Breast epithelium (tissue), 4 donors: ENCODE measurements around the gene AIDA. TPM values are rescaled to one million over a fixed set of nuclear protein-coding genes. Genes with fewer than 3 reads are reported as not detected.
A peak's percentile ranks its signal among the peaks of the same experiment; 100 is the strongest.

ENCODE experiments used
- DNase-seq, 2 donors: peaks; one replicate each; pipeline ENCODE4 v3.0.0-alpha.2; 2019; ENCODE audit warnings: low spot score in 2 of 2
- H3K27ac ChIP-seq, 2 donors: fragments of 200-600 bp; sonication (generic) in 1 of 2; one replicate each; pipeline ENCODE4 v1.5.1; 2016 to 2019; ENCODE audit warnings: mild to moderate bottlenecking in 1 of 2
- H3K27me3 ChIP-seq, 2 donors: fragments of 200-600 bp; sonication (generic) in 1 of 2; one replicate each; pipeline versions ENCODE4 v1.5.1 to v1.6.0; 2017 to 2019; ENCODE audit warnings: control low read depth in 1 of 2, mild to moderate bottlenecking in 1 of 2
- H3K36me3 ChIP-seq: fragments of 200-600 bp; one replicate; pipeline ENCODE4 v1.5.1; 2019
- H3K4me1 ChIP-seq, 2 donors: fragments of 200-600 bp; sonication (generic); one replicate each; pipeline ENCODE4 v1.5.1; 2016 to 2019; ENCODE audit warnings: control low read depth in 1 of 2
- H3K4me3 ChIP-seq, 3 donors: fragments of 200-600 bp; sonication (generic); 1 replicate in 2 of 3; 2 replicates in 1 of 3; pipeline ENCODE4 v1.5.1; 2016 to 2019; ENCODE audit warnings: mild to moderate bottlenecking in 3 of 3, moderate library complexity in 2 of 3
- H3K9me3 ChIP-seq, 2 donors: fragments of 200-600 bp; sonication (generic) in 1 of 2; one replicate each; pipeline ENCODE4 v1.5.1; 2016 to 2019; ENCODE audit warnings: control low read depth in 1 of 2
- CTCF ChIP-seq, 3 donors: fragments of 450-650 bp; IDR thresholded peaks; one replicate each; pipeline ENCODE4 v1.5.1; 2016 to 2017; ENCODE audit warnings: antibody characterized with exemption in 3 of 3, mild to moderate bottlenecking in 3 of 3, moderate library complexity in 3 of 3
- POLR2A ChIP-seq: fragments of 450-650 bp; IDR thresholded peaks from one replicate; pipeline ENCODE4 v1.6.1; 2016; ENCODE audit warnings: antibody characterized with exemption, mild to moderate bottlenecking, moderate library complexity
- POLR2AphosphoS5 ChIP-seq, 3 donors: sonication (generic); formaldehyde crosslinking; IDR thresholded peaks; one replicate each; pipeline ENCODE4 v1.6.1; 2017; ENCODE audit warnings: antibody characterized with exemption in 3 of 3
- intact Hi-C: fragments of 100-400 bp; cut with DNase I; formaldehyde crosslinking; loops from one replicate; pipeline ENCODE4 v1.15.1; 2023; ENCODE audit warnings: low total_unique reads
- total RNA-seq, 3 donors: library from RNA; depleted of rRNA; stranded (reverse); fragments of >200 nt; gene quantifications; one replicate each; pipeline ENCODE4 v1.1.0, GENCODE V29; 2016

AIDA gene
- total RNA-seq, 3 donors from 2014 or later = 52.2 to 88.0 (median 58.3) TPM

- Histone ChIP-seq H3K27me3 (no peaks in the 10 kb centered on the region), H3K27ac (no peak overlapping the region), H3K4me1 (no peaks in the 10 kb centered on the region), H3K4me3 (no peak overlapping the region), H3K9me3 (no peaks in the 10 kb centered on the region), H3K36me3 (peaks cover 13% of the 10 kb centered on the region)
- intact Hi-C loops = loop anchor here (10.0 kb wide), 1 partner anchor 569 kb away; no protein-coding TSS in a partner anchor
- no peak for DNase-seq
- TF ChIP-seq CTCF (IDR thresholded peaks at IDR 0.05) (no peak), POLR2A (no peak), POLR2AphosphoS5 (IDR thresholded peaks at IDR 0.05) (no peak)
These were observed 59.0 kb downstream of the AIDA start for GRCh38 chr1:222653178-222653827.

DNA sequence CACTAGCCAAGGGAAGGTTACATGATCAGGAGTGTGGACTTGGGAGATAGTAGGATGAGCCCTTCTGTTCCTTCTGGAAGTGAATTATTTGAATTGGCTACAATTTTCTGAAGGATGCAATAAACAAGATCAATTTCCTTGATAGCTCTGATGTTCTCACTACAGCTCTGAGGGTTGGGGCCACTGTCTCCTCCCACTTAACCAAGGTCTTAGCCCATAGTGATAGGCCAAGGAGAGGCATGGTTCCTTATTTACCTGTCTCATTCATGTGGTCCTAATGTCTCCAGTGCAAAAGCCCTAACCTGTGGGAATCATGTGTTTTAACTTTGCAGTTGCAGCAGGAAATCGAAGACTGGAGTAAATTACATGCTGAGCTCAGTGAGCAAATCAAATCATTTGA lies 59.6 kb downstream of the AIDA start:
- TF ChIP-seq POLR2A (no peak), CTCF (IDR thresholded peaks at IDR 0.05) (no peak), POLR2AphosphoS5 (IDR thresholded peaks at IDR 0.05) (no peak)
- Histone ChIP-seq H3K27ac (no peak overlapping the region), H3K36me3 (peaks cover 10% of the 10 kb centered on the region), H3K4me3 (no peak overlapping the region), H3K9me3 (no peaks in the 10 kb centered on the region), H3K27me3 (no peaks in the 10 kb centered on the region), H3K4me1 (no peaks in the 10 kb centered on the region)
- intact Hi-C loops = loop anchor here (10.0 kb wide), 1 partner anchor 568 kb away; no protein-coding TSS in a partner anchor
- no peak for DNase-seq

DNA sequence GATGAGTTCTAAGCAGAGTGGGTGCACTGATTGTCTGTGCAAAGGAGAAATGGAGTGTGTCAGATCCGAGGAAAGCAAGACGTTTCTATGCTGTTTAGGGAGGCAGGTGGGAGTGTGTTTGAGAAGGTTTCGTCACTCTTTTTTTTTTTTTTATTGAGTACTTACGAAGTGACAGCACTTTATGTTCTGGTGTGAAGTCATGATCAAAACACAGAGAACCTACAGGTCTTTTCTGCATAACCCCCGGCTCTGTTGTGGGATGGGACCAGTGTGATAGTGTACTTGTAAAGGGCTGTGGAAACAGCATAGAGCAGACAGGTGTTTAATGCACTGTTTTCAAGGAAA lies 67.7 kb downstream of the AIDA start:
- H3K36me3 ChIP-seq = no peaks in the 10 kb centered on the region
- no peak for TF ChIP-seq POLR2AphosphoS5 (IDR thresholded peaks at IDR 0.05)
- no peak for TF ChIP-seq CTCF (IDR thresholded peaks at IDR 0.05)
- TF ChIP-seq POLR2A = no peak
- H3K4me3 ChIP-seq = peak overlapping the region; percentile 65 to 90 (median 86)
- H3K4me1 ChIP-seq = no peaks in the 10 kb centered on the region
- no peaks in the 10 kb centered on the region for H3K27me3 ChIP-seq
- H3K27ac ChIP-seq = peak overlapping the region; percentile 95 to 98
- H3K9me3 ChIP-seq = no peaks in the 10 kb centered on the region
- no peak for DNase-seq
- intact Hi-C loops = no loop called here

DNA sequence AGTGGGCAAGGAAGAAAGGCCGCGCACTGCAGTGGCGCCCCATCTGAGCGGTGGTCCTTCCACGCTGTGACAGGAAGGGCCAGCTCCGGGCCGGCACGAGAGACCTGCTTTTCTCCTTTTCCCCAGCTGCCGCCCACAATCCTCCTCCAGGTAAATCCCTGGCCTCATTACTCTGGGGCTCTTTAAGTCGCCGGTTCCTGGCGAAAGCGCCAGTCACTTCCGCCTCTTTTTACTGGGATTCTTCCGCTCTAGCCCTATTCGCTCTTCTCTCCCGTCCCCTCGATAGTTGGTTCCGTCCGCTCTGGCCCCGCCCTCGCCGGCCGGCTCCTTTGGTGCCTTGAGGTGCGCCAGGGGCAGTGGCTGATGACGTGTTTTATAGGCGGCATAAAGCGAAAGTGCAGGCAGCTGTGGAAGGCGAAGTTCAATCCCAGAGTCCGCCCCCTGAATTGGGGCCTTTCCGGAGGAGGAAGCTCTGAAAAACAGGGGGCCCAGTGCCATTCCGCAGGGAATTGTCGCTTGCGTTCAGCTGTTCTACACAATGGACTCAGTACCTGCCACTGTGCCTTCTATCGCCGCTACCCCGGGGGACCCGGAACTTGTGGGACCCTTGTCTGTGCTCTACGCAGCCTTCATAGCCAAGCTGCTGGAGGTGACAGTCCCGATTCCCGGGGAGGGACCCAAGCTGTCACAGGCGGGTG lies 68.2 kb downstream of the AIDA start:
- TF ChIP-seq POLR2A (no peak), POLR2AphosphoS5 (IDR thresholded peaks at IDR 0.05) (peak; percentile 84 to 89 (median 88))
- no peaks in the 10 kb centered on the region for H3K4me1 ChIP-seq
- intact Hi-C loops = no loop called here
- H3K9me3 ChIP-seq = no peaks in the 10 kb centered on the region
- H3K27ac ChIP-seq = peak overlapping the region; percentile 95 to 98
- peak overlapping the region; percentile 65 to 90 (median 86) for H3K4me3 ChIP-seq
- H3K27me3 ChIP-seq = no peaks in the 10 kb centered on the region
- DNase-seq = peak; percentile 95
- H3K36me3 ChIP-seq = no peaks in the 10 kb centered on the region

DNA sequence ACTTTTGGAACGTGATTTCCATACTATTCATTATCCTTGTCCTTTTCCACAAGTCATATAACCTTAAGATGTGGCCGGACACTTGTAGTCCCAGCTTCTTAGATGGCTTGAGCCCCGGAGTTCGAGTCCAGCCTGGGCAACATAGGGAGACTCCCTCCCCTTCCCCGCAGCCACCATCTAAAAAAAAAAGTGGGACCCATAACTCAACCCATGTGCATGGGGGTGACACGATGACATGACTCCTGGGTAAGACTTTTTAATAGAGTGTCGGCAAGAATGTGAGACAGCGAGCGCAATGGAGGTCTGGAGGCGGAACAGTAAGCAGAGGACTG lies 68.7 kb downstream of the AIDA start:
- Histone ChIP-seq H3K4me3 (peak overlapping the region; percentile 65 to 90 (median 86)), H3K4me1 (no peaks in the 10 kb centered on the region), H3K27ac (peak overlapping the region; percentile 95 to 98), H3K36me3 (no peaks in the 10 kb centered on the region), H3K9me3 (no peaks in the 10 kb centered on the region), H3K27me3 (no peaks in the 10 kb centered on the region)
- intact Hi-C loops = no loop called here
- no peak for DNase-seq
- TF ChIP-seq POLR2AphosphoS5 (IDR thresholded peaks at IDR 0.05) = no peak
- TF ChIP-seq CTCF (IDR thresholded peaks at IDR 0.05) = no peak
- TF ChIP-seq POLR2A = no peak
